ENCODE data around the gene DSCAM.

DSCAM gene

DNA sequence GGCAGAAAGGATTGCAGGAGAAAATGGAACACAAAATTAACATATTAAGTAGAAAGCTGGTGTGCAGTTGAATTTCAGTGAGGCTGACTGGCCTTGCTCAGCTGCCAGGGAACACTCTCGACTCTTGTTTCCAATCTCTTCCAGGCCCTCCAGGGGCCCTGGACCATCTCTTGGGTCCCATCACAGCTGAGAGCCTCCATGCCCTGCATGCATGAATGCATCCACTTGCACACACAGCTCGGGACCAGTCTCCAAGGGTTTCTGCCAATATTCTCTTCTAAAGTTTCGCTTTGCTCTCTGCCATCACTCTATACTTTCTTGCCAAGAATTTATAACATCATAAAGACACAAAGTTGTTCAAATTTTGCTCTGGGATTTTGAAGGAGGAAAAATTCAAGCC lies 200.3 kb downstream of the DSCAM start:
- no peaks in the 10 kb centered on the region for H3K4me1 ChIP-seq (ENCODE audit: control extremely low read depth in 1 of 4, control insufficient read depth in 4 of 4, insufficient read depth in 4 of 4, low read length in 3 of 4)
- DNase-seq = no peak
- ChIA-PET CTCF (no interaction called here), POLR2A (no interaction called here)
- no peak overlapping the region for H3K27ac ChIP-seq (ENCODE audit: insufficient read depth in 1 of 2, low read depth in 1 of 2, low read length in 2 of 2, poor library complexity in 1 of 2, severe bottlenecking in 2 of 2)
- H3K27me3 ChIP-seq (replicated peaks in 2 of 5; ENCODE audit: control insufficient read depth in 4 of 5, insufficient read depth in 5 of 5, low read length in 4 of 5) = no peaks in the 10 kb centered on the region
- no peak overlapping the region for H3K4me3 ChIP-seq (ENCODE audit: control insufficient read depth in 1 of 7, extremely low read depth in 1 of 7, insufficient read depth in 4 of 7, low read depth in 2 of 7, low read length in 6 of 7)
- 90% methylated on average over 2 of the region's 3 CpGs for WGBS (ENCODE audit: insufficient coverage)
- H3K36me3 ChIP-seq (ENCODE audit: control insufficient read depth in 4 of 4, insufficient read depth in 4 of 4, low read length in 3 of 4) = no peaks in the 10 kb centered on the region
- peaks cover 0 to 11% (median 5%) of the 10 kb centered on the region in 5 experiments for H3K9me3 ChIP-seq (ENCODE audit: control extremely low read depth in 1 of 5, control insufficient read depth in 4 of 5, insufficient read depth in 2 of 5, low read depth in 1 of 5, low read length in 4 of 5)

GRCh38 chr21:40641042-40641441 lies 205.9 kb downstream of the DSCAM start:
- ChIA-PET POLR2A (no interaction called here), CTCF (no interaction called here)
- Histone ChIP-seq H3K27me3 (replicated peaks in 2 of 5; ENCODE audit: control insufficient read depth in 4 of 5, insufficient read depth in 5 of 5, low read length in 4 of 5) (no peaks in the 10 kb centered on the region), H3K4me3 (ENCODE audit: control insufficient read depth in 1 of 7, extremely low read depth in 1 of 7, insufficient read depth in 4 of 7, low read depth in 2 of 7, low read length in 6 of 7) (no peak overlapping the region), H3K9me3 (ENCODE audit: control extremely low read depth in 1 of 5, control insufficient read depth in 4 of 5, insufficient read depth in 2 of 5, low read depth in 1 of 5, low read length in 4 of 5) (peaks cover 0 to 4% (median 0%) of the 10 kb centered on the region in 5 experiments), H3K27ac (ENCODE audit: insufficient read depth in 1 of 2, low read depth in 1 of 2, low read length in 2 of 2, poor library complexity in 1 of 2, severe bottlenecking in 2 of 2) (no peak overlapping the region), H3K36me3 (ENCODE audit: control insufficient read depth in 4 of 4, insufficient read depth in 4 of 4, low read length in 3 of 4) (no peaks in the 10 kb centered on the region), H3K4me1 (ENCODE audit: control extremely low read depth in 1 of 4, control insufficient read depth in 4 of 4, insufficient read depth in 4 of 4, low read length in 3 of 4) (no peaks in the 10 kb centered on the region)
- 97% methylated on average over 4 of the region's 7 CpGs for WGBS (ENCODE audit: insufficient coverage)
- no peak for DNase-seq

DNA sequence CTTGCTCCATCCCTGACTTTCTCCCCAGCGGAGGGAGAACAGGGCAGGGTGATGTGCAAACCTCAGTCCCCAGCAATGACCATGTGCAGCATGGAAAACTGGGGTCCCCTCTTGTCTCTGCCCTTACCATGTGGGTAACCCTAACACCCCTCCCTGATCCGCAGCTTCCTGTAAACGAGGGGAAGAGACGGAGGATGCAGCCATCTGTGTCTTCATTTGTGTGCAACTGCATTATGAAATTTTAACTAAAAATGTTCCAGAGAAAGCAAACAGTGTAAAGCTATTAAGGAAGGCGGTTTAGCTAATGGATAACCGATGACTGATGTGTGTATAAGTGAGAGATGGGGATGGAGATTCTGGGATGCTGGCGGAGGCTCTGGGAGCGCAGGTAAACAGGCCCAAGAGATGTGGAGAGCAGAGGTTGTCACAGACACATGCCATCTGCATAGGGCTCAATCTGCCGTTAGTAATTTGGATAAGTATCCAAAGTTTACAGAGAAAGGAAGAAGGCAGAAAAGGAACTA lies 206.6 kb downstream of the DSCAM start:
- DNase-seq = no peak
- H3K9me3 ChIP-seq (ENCODE audit: control extremely low read depth in 1 of 5, control insufficient read depth in 4 of 5, insufficient read depth in 2 of 5, low read depth in 1 of 5, low read length in 4 of 5) = peaks cover 0 to 4% (median 0%) of the 10 kb centered on the region in 5 experiments
- WGBS (ENCODE audit: insufficient coverage) = 100% methylated on average over 6 of the region's 9 CpGs
- ChIA-PET POLR2A (no interaction called here), CTCF (no interaction called here)
- no peaks in the 10 kb centered on the region for H3K36me3 ChIP-seq (ENCODE audit: control insufficient read depth in 4 of 4, insufficient read depth in 4 of 4, low read length in 3 of 4)
- no peaks in the 10 kb centered on the region for H3K4me1 ChIP-seq (ENCODE audit: control extremely low read depth in 1 of 4, control insufficient read depth in 4 of 4, insufficient read depth in 4 of 4, low read length in 3 of 4)
- no peak overlapping the region for H3K4me3 ChIP-seq (ENCODE audit: control insufficient read depth in 1 of 7, extremely low read depth in 1 of 7, insufficient read depth in 4 of 7, low read depth in 2 of 7, low read length in 6 of 7)
- peaks cover 0 to under 1% (median 0%) of the 10 kb centered on the region in 5 experiments for H3K27me3 ChIP-seq (replicated peaks in 2 of 5; ENCODE audit: control insufficient read depth in 4 of 5, insufficient read depth in 5 of 5, low read length in 4 of 5)
- no peak overlapping the region for H3K27ac ChIP-seq (ENCODE audit: insufficient read depth in 1 of 2, low read depth in 1 of 2, low read length in 2 of 2, poor library complexity in 1 of 2, severe bottlenecking in 2 of 2)

GRCh38 chr21:40639616-40640194 lies 207.3 kb downstream of the DSCAM start:
- ChIA-PET CTCF (no interaction called here), POLR2A (no interaction called here)
- H3K9me3 ChIP-seq (ENCODE audit: control extremely low read depth in 1 of 5, control insufficient read depth in 4 of 5, insufficient read depth in 2 of 5, low read depth in 1 of 5, low read length in 4 of 5) = peaks cover 0 to 4% (median 0%) of the 10 kb centered on the region in 5 experiments

GRCh38 chr21:40638466-40639251 lies 208.3 kb downstream of the DSCAM start:
- Histone ChIP-seq H3K4me1 (ENCODE audit: control extremely low read depth in 1 of 4, control insufficient read depth in 4 of 4, insufficient read depth in 4 of 4, low read length in 3 of 4) (no peaks in the 10 kb centered on the region), H3K36me3 (ENCODE audit: control insufficient read depth in 4 of 4, insufficient read depth in 4 of 4, low read length in 3 of 4) (no peaks in the 10 kb centered on the region), H3K27ac (ENCODE audit: insufficient read depth in 1 of 2, low read depth in 1 of 2, low read length in 2 of 2, poor library complexity in 1 of 2, severe bottlenecking in 2 of 2) (no peak overlapping the region), H3K27me3 (replicated peaks in 2 of 5; ENCODE audit: control insufficient read depth in 4 of 5, insufficient read depth in 5 of 5, low read length in 4 of 5) (peaks cover 0 to 3% (median 0%) of the 10 kb centered on the region in 5 experiments), H3K9me3 (ENCODE audit: control extremely low read depth in 1 of 5, control insufficient read depth in 4 of 5, insufficient read depth in 2 of 5, low read depth in 1 of 5, low read length in 4 of 5) (peaks cover 0 to 1% (median 0%) of the 10 kb centered on the region in 5 experiments), H3K4me3 (ENCODE audit: control insufficient read depth in 1 of 7, extremely low read depth in 1 of 7, insufficient read depth in 4 of 7, low read depth in 2 of 7, low read length in 6 of 7) (no peak overlapping the region)
- CTCF ChIA-PET = no interaction called here
- WGBS (ENCODE audit: insufficient coverage) = 100% methylated on average over 2 of the region's 17 CpGs
- no peak for DNase-seq
- POLR2A ChIA-PET = no interaction called here

More at GRCh38 chr21:40639616-40640194, 207.3 kb downstream of the DSCAM start:
- H3K27ac ChIP-seq (ENCODE audit: insufficient read depth in 1 of 2, low read depth in 1 of 2, low read length in 2 of 2, poor library complexity in 1 of 2, severe bottlenecking in 2 of 2) = no peak overlapping the region
- H3K4me1 ChIP-seq (ENCODE audit: control extremely low read depth in 1 of 4, control insufficient read depth in 4 of 4, insufficient read depth in 4 of 4, low read length in 3 of 4) = no peaks in the 10 kb centered on the region
- H3K4me3 ChIP-seq (ENCODE audit: control insufficient read depth in 1 of 7, extremely low read depth in 1 of 7, insufficient read depth in 4 of 7, low read depth in 2 of 7, low read length in 6 of 7) = no peak overlapping the region
- no peaks in the 10 kb centered on the region for H3K36me3 ChIP-seq (ENCODE audit: control insufficient read depth in 4 of 4, insufficient read depth in 4 of 4, low read length in 3 of 4)
- no peak for DNase-seq
- peaks cover 0 to 3% (median 0%) of the 10 kb centered on the region in 5 experiments for H3K27me3 ChIP-seq (replicated peaks in 2 of 5; ENCODE audit: control insufficient read depth in 4 of 5, insufficient read depth in 5 of 5, low read length in 4 of 5)
- 100% methylated on average over 5 of the region's 6 CpGs for WGBS (ENCODE audit: insufficient coverage)

- no peak overlapping the region for H3K27ac ChIP-seq (ENCODE audit: insufficient read depth in 1 of 2, low read depth in 1 of 2, low read length in 2 of 2, poor library complexity in 1 of 2, severe bottlenecking in 2 of 2)
- no peak for DNase-seq
- no peaks in the 10 kb centered on the region for H3K36me3 ChIP-seq (ENCODE audit: control insufficient read depth in 4 of 4, insufficient read depth in 4 of 4, low read length in 3 of 4)
- 97% methylated on average over 3 of the region's 9 CpGs for WGBS (ENCODE audit: insufficient coverage)
- peaks cover 0 to 3% (median 0%) of the 10 kb centered on the region in 5 experiments for H3K27me3 ChIP-seq (replicated peaks in 2 of 5; ENCODE audit: control insufficient read depth in 4 of 5, insufficient read depth in 5 of 5, low read length in 4 of 5)
- H3K4me1 ChIP-seq (ENCODE audit: control extremely low read depth in 1 of 4, control insufficient read depth in 4 of 4, insufficient read depth in 4 of 4, low read length in 3 of 4) = no peaks in the 10 kb centered on the region
- H3K4me3 ChIP-seq (ENCODE audit: control insufficient read depth in 1 of 7, extremely low read depth in 1 of 7, insufficient read depth in 4 of 7, low read depth in 2 of 7, low read length in 6 of 7) = no peak overlapping the region
- POLR2A ChIA-PET = no interaction called here
- no peaks in the 10 kb centered on the region for H3K9me3 ChIP-seq (ENCODE audit: control extremely low read depth in 1 of 5, control insufficient read depth in 4 of 5, insufficient read depth in 2 of 5, low read depth in 1 of 5, low read length in 4 of 5)
- CTCF ChIA-PET = no interaction called here
These were observed 210.9 kb downstream of the DSCAM start for GRCh38 chr21:40636026-40636425.

DNA sequence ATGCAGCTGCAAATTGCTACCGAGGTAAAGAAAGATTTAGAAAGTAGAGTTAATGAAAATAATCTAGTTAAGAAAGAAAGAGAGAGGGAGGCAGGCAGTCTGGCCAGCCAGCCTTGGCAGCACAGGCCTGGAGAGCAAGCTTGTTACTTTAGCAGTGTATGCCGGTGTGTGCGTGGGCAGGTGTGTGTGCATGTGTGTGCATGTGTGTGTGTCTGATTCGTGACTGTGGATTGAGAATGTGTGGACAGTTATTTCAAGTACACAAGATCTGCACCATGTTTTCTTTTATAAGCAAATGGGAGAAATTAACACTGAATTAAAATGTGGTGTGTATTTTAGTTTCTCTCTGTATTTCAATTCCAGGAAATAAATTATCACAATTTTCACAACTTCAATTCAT lies 211.6 kb downstream of the DSCAM start:
- ChIA-PET CTCF (no interaction called here), POLR2A (no interaction called here)
- no peak overlapping the region for H3K27ac ChIP-seq (ENCODE audit: insufficient read depth in 1 of 2, low read depth in 1 of 2, low read length in 2 of 2, poor library complexity in 1 of 2, severe bottlenecking in 2 of 2)
- peaks cover 0 to 3% (median 0%) of the 10 kb centered on the region in 5 experiments for H3K27me3 ChIP-seq (replicated peaks in 2 of 5; ENCODE audit: control insufficient read depth in 4 of 5, insufficient read depth in 5 of 5, low read length in 4 of 5)
- H3K4me1 ChIP-seq (ENCODE audit: control extremely low read depth in 1 of 4, control insufficient read depth in 4 of 4, insufficient read depth in 4 of 4, low read length in 3 of 4) = no peaks in the 10 kb centered on the region
- H3K9me3 ChIP-seq (ENCODE audit: control extremely low read depth in 1 of 5, control insufficient read depth in 4 of 5, insufficient read depth in 2 of 5, low read depth in 1 of 5, low read length in 4 of 5) = no peaks in the 10 kb centered on the region
- no peak for DNase-seq
- 94% methylated on average over 2 of the region's 4 CpGs for WGBS (ENCODE audit: insufficient coverage)
- no peaks in the 10 kb centered on the region for H3K36me3 ChIP-seq (ENCODE audit: control insufficient read depth in 4 of 4, insufficient read depth in 4 of 4, low read length in 3 of 4)
- H3K4me3 ChIP-seq (ENCODE audit: control insufficient read depth in 1 of 7, extremely low read depth in 1 of 7, insufficient read depth in 4 of 7, low read depth in 2 of 7, low read length in 6 of 7) = no peak overlapping the region

Measured in common myeloid progenitor, CD34-positive (primary cell).